HG02798 (cell line): ENCODE data around the gene UGT1A7.
"Not testable (repeated sequence)": the region's sequence is repeated elsewhere in the genome, so short reads cannot be mapped to it uniquely, and the experiment has no call there.

Experiments used
- ATAC-seq: cut with Tn5 transposase; IDR thresholded peaks from one replicate; pipeline ENCODE4 v1.9.1; 2021; ENCODE audit warnings: mild to moderate bottlenecking; ENCODE audit not compliant: unreplicated experiment, poor library complexity

Gene UGT1A7

GRCh38 chr2:233679196-233679595 lies 2.5 kb upstream of the UGT1A7 start:
- ATAC-seq, result no peak

- ATAC-seq, result no peak
These were observed 1.2 kb upstream of the UGT1A7 start for GRCh38 chr2:233680361-233681045.

GRCh38 chr2:233684640-233685039 lies 2.9 kb downstream of the UGT1A7 start:
- ATAC-seq, result no peak

DNA sequence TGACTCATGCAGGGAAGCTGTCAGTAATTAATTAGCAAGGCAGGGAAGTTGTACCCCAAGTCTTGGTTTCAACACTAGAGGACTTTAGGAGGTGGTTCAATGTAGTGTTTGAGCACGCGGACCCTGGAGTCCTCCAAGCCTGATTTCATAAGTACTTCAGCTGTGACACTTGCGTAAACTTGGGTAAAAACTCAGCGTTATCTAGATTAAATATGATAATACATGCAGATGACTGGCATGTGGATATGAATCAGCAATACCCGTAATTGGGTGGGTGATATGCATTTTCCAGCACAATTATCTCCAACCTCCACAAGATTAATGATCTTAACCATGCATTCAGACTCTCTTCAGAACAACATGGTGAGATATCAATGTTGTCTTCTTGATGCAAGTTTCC lies 5.2 kb downstream of the UGT1A7 start:
- no peak for ATAC-seq

DNA sequence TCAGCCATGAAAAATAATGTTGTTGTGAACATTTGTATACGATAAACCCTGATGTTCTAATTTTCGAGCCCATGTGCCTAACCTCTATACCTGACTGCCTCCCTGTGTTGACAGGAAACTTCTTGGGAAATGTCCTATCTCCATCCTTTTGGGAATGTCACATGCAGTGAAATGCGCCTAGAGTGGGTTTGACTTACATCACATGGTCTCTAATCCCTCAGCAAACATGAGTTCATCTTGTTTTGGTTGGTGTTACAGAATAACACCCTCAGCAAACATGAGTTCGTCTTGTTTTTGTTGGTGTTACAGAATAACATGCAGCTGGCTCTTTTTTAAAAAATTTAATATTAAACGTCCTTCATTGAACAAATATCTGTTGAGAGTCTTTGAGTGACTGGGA lies 6.6 kb downstream of the UGT1A7 start:
- no peak for ATAC-seq

GRCh38 chr2:233689031-233689430 lies 7.3 kb downstream of the UGT1A7 start:
- ATAC-seq, result no peak

DNA sequence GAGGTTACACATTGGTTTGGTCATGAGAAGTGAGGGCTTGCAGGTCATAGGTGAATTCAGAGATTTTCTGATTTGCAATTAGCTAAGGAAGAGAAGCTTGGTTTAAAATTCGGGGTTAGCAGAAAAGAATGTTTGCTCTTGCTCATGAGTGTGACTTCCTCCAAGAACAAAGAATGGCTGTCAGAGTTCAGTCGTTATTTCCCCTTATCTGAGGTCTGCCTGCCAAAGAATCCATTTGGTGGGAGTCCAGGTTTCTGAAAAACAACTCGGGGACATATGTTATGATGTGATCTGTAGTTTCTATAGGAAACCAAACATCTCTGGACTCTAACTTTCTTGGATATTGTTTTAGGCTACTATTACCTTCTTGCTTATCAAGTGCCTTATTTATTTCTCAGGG lies 7.8 kb downstream of the UGT1A7 start:
- ATAC-seq, result no peak

DNA sequence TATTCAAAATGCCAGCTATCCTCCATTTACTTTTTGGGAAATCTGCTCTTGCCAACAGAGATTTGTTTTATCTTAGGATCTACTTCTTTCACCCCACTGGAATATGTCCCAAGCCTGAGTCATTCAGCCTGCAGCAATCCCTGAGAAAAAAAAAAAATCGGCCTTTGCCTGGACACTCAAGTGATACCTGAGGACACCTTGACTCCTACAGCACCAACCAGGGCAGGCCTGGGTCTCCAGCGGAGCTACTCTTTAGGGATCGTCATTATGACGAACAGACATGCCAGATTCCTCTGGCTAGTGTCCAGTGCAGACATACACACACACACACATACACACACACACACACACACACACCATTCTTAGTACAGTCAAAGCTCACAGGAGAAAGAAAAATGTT lies 8.7 kb downstream of the UGT1A7 start:
- no peak for ATAC-seq

DNA sequence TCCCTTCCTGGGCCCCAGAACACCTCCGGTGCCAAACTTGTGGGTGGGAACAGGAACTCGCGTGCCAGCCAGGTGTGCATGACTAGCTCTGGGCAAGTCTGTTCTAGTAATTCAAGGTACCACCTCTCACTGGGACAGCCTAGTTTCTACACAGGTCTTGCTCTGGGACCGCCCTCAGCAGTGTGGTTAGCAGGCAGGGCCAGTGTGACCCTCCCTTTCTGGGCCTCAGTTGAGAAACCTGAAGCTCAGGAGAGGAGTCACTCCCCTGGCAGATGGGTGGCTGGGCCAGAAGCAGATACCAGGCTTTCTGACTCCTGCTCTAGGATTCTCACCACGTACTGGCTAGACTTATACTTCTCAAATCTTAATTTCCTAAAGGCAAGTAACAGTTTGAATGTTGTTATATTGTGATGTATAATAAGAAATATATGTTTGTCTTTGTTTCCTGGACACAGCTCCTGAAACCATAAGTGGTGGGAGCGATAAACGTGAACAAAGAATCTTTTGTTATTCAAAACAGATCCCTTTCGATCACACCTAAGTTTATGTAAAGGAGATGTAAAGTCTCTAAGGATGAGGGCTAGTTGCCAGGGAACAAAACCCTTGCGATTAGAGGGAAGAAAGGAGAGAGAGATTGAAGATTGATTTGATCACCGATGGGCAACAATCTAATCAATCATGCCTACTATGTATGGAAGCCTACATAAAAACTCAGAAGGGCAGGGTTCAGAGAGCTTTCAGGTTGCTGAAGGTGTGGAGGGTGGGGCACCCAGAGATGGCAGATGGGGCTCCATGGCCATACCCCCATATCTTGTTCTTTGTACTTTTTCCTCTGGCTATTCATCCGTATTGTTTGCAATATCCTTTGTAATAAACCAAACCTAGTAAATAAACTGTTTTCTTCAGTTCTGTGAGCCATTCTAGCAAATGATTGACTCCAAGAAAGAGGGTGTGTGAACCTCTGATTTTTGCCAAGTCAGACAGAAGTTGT lies 10.0 kb downstream of the UGT1A7 start:
- no peak for ATAC-seq

GRCh38 chr2:233692648-233693047 lies 10.9 kb downstream of the UGT1A7 start, which contains the start of gene UGT1A6:
Gene UGT1A6 (plus strand): TSS chr2:233692890. CDS start chr2:233693005, 115 bp downstream.
- no peak for ATAC-seq

GRCh38 chr2:233693963-233694362 lies 12.3 kb downstream of the UGT1A7 start:
- no peak for ATAC-seq

DNA sequence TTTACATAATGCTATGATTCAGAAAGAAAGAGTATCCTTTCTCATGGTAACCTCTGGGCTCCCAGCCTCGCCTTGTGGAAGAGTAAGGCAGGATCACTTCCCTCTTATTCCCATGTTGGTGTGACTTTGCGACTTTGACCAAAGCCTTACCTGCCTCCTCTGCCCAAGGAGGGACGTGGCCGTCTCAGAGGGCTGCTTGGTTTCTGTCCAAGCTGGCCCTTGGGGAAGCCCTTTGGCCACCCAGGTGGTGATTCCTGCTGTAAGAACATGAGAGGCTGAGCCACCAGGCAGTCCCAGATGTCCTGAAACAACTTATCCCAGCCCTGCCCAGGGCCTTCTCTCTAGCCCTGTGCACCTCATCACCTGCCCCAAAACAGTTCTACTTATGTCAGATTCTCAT lies 17.0 kb downstream of the UGT1A7 start:
- ATAC-seq, result no peak

DNA sequence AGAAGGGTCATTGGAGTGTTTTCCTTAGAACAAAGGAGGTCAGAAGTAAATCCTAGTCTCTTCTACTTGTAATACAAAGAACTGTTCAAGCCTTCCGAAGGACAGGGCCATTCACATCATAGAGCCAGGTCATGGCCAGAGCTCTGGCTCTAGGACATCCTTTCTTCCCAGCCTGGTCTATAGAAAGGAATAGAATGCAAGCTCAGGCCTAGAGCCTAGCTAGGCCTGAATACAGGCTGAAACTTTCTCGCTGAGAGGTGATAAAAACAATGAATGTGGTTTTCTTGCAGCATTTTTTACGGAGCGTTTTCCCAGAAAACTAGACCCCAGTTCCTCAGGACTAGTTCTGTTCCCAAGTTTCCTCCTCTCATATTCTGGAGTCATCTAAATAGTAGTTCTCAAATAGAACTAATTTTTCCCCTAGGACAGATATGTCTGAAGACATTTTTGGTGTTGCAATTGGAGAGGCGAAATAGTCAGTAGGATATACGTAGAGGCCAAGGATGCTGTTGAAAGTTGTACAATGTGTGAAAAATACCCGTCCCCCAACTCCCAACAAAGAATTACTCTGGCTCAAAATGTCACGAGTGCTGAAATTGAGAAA lies 17.8 kb downstream of the UGT1A7 start:
- ATAC-seq, result no peak

GRCh38 chr2:233700028-233700635 lies 18.4 kb downstream of the UGT1A7 start:
- no peak for ATAC-seq

DNA sequence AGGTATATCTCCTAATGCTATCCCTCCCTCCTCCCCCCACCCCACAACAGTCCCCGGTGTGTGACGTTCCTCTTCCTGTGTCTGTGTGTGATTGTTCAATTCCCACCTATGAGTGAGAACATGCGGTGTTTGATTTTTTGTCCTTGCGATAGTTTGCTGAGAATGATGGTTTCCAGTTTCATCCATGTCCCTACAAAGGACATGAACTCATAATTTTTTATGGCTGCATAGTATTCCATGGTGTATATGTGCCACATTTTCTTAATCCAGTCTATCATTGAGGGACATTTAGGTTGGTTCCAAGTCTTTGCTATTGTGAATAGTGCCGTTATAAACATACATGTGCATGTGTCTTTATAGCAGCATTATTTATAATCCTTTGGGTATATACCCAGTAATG lies 19.1 kb downstream of the UGT1A7 start:
- ATAC-seq, result not testable (repeated sequence)

DNA sequence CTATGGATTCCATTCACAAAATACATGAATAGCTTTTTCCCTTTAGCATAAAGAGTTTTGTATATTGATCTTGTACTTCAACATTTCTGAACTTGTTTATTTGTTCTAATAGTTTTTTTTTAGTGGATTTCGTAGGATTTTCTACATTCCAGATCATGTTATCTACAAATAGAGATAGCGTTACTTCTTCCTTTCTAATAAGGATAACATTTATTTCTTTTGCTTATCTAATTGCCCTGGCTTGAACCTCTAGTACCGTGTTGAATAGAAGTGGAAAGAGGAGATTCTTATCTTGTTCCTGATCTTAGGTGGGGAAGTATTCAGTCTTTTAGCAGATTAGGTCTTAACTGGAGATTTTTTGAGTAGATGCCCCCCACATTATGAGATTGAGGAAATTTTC lies 20.5 kb downstream of the UGT1A7 start:
- ATAC-seq, result no peak

DNA sequence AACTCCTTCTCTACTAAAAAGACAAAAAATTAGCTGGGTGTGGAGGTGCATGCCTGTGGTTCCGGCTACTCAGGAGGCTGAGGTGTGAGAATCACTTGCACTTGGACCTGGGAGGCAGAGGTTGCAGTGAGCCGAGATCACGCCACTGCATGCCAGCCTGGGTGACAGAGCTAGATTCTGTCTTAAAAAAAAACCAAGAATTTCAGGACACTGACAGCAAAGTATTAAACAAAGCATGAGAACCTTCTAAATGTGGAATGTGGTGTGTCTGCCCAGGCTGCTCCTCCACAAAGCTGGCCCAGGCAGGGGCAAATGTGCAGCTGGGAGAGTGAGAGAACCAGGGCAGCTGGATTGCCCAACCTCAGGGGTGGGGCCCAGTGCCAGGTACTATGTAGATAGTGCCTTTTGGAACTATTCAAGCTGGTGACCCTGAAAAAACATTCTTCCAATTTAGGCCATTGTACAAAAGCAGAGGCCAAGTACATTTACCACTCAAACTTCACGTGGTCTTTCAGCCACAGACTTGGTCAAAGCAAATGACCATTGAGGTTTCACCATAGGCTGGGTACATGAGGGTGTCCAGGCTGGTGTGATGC lies 24.3 kb downstream of the UGT1A7 start:
- no peak for ATAC-seq

DNA sequence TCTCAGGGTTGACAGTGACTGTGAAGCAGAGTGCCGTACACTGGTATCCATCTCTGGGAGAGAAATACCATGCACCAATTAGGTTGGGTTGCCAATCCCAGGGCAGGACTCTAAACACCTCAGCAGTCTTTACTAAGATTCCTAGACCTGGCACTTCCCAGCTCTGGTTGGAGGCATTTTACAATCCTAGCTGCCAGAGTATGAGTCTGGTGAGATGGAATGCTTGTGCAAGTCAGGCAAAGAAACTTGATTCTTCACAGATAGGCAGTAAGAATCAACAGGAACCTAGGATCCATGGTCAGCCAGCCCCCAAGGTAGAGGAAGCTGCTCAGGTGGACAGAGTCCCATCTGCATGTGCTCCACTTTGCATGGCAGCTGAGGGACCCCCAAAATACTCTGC lies 25.0 kb downstream of the UGT1A7 start:
- ATAC-seq, result no peak

GRCh38 chr2:233707940-233708644 lies 26.4 kb downstream of the UGT1A7 start:
- ATAC-seq, result no peak

DNA sequence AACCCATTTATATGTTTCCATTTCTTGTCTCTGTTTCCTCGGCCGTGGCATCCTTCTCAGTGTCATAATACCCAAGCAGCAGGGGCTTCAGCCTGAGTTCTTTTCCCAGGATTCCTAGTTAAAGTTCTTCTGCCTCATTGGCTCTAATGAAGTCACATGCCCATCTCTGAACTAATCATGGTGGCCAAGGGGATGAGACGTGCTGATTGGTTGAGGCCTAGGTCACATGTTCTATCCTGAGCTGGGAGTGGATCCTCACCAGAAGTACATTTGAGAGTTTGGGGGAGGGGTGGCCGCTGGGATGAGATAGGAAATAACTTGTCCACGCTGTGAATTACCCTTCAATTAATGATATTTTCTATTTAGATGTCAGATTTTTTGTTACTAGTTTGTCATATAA lies 27.2 kb downstream of the UGT1A7 start:
- no peak for ATAC-seq
